HUES48 (cell line): ENCODE measurements around the gene RAD50.

ENCODE experiments used
- H3K27ac ChIP-seq: one replicate; pipeline ENCODE4 v1.7.0; 2013; ENCODE audit warnings: low read depth, low read length, inconsistent platforms
- H3K27me3 ChIP-seq: 2 replicates; pipeline ENCODE4 v1.6.1; 2013; ENCODE audit warnings: mild to moderate bottlenecking, low read length; ENCODE audit not compliant: control insufficient read depth, insufficient read depth
- H3K36me3 ChIP-seq: 2 replicates; pipeline ENCODE4 v1.6.1; 2013; ENCODE audit warnings: low read length; ENCODE audit not compliant: control insufficient read depth, insufficient read depth
- H3K4me1 ChIP-seq: 2 replicates; pipeline ENCODE4 v1.6.1; 2013; ENCODE audit warnings: mild to moderate bottlenecking, low read length; ENCODE audit not compliant: control insufficient read depth, insufficient read depth
- H3K4me3 ChIP-seq: 2 replicates; pipeline ENCODE4 v1.5.1; 2013; ENCODE audit warnings: mild to moderate bottlenecking, low read depth, low read length
- H3K9ac ChIP-seq: 2 replicates; pipeline ENCODE4 v1.6.1; 2013; ENCODE audit warnings: mild to moderate bottlenecking, low read depth, low read length, moderate library complexity
- H3K9me3 ChIP-seq: 2 replicates; pipeline ENCODE4 v1.6.1; 2013; ENCODE audit warnings: low read length; ENCODE audit not compliant: control insufficient read depth, insufficient read depth

Gene RAD50

GRCh38 chr5:132653716-132654115 lies 96.9 kb downstream of the RAD50 start:
- Histone ChIP-seq H3K27me3 (peaks cover 39% of the 10 kb centered on the region), H3K9me3 (no peaks in the 10 kb centered on the region), H3K27ac (no peak overlapping the region), H3K4me1 (peaks cover 7% of the 10 kb centered on the region; the same call in 1 of the 2 replicates), H3K36me3 (no peaks in the 10 kb centered on the region), H3K4me3 (no peak overlapping the region), H3K9ac (no peak overlapping the region)

- H3K4me3 ChIP-seq, result peak overlapping the region; percentile 53
- no peak overlapping the region for H3K9ac ChIP-seq
- H3K4me1 ChIP-seq, result peaks cover 7% of the 10 kb centered on the region; the same call in 1 of the 2 replicates
- no peak overlapping the region for H3K27ac ChIP-seq
- peaks cover 39% of the 10 kb centered on the region for H3K27me3 ChIP-seq
- H3K36me3 ChIP-seq, result no peaks in the 10 kb centered on the region
- no peaks in the 10 kb centered on the region for H3K9me3 ChIP-seq
These were observed 99.3 kb downstream of the RAD50 start for GRCh38 chr5:132655821-132656773.

- no peak overlapping the region for H3K27ac ChIP-seq
These were observed 100.1 kb downstream of the RAD50 start for GRCh38 chr5:132656774-132657355.

GRCh38 chr5:132657676-132658380 lies 101.1 kb downstream of the RAD50 start, which contains the start of gene IL13:
IL13 (plus strand) TSS chr5:132658173; CDS start chr5:132658187, 14 bp downstream.
- peaks cover 7% of the 10 kb centered on the region; the same call in 1 of the 2 replicates for H3K4me1 ChIP-seq
- H3K27me3 ChIP-seq, result peaks cover 39% of the 10 kb centered on the region
- H3K36me3 ChIP-seq, result no peaks in the 10 kb centered on the region
- H3K9me3 ChIP-seq, result no peaks in the 10 kb centered on the region
- H3K4me3 ChIP-seq, result no peak within 1 kb of the TSS
- no peak within 1 kb of the TSS for H3K9ac ChIP-seq
- H3K27ac ChIP-seq, result no peak within 1 kb of the TSS

More at GRCh38 chr5:132656774-132657355, 100.1 kb downstream of the RAD50 start:
- no peak overlapping the region for H3K9ac ChIP-seq
- H3K4me1 ChIP-seq, result peaks cover 7% of the 10 kb centered on the region; the same call in 1 of the 2 replicates
- H3K27me3 ChIP-seq, result peaks cover 39% of the 10 kb centered on the region
- peak overlapping the region; percentile 53; the same call in 1 of the 2 replicates for H3K4me3 ChIP-seq
- H3K36me3 ChIP-seq, result no peaks in the 10 kb centered on the region
- H3K9me3 ChIP-seq, result no peaks in the 10 kb centered on the region

GRCh38 chr5:132658381-132659302 lies 101.9 kb downstream of the RAD50 start:
- Histone ChIP-seq H3K27me3 (peaks cover 39% of the 10 kb centered on the region), H3K9ac (no peak overlapping the region), H3K9me3 (no peaks in the 10 kb centered on the region), H3K36me3 (no peaks in the 10 kb centered on the region), H3K4me3 (no peak overlapping the region), H3K27ac (no peak overlapping the region), H3K4me1 (peaks cover 7% of the 10 kb centered on the region; the same call in 1 of the 2 replicates)

- Histone ChIP-seq H3K4me3 (no peak overlapping the region), H3K36me3 (no peaks in the 10 kb centered on the region), H3K4me1 (peaks cover 7% of the 10 kb centered on the region; the same call in 1 of the 2 replicates), H3K27ac (no peak overlapping the region), H3K9me3 (no peaks in the 10 kb centered on the region), H3K27me3 (peaks cover 30% of the 10 kb centered on the region), H3K9ac (no peak overlapping the region)
These were observed 103.1 kb downstream of the RAD50 start for GRCh38 chr5:132659598-132660493.

- no peak overlapping the region for H3K27ac ChIP-seq
- H3K27me3 ChIP-seq, result peaks cover 14% of the 10 kb centered on the region
- H3K36me3 ChIP-seq, result no peaks in the 10 kb centered on the region
- no peaks in the 10 kb centered on the region for H3K4me1 ChIP-seq
- H3K4me3 ChIP-seq, result no peak overlapping the region
- H3K9me3 ChIP-seq, result no peaks in the 10 kb centered on the region
- no peak overlapping the region for H3K9ac ChIP-seq
These were observed 104.6 kb downstream of the RAD50 start for GRCh38 chr5:132661231-132662003.

- Histone ChIP-seq H3K36me3 (no peaks in the 10 kb centered on the region), H3K27me3 (peaks cover 8% of the 10 kb centered on the region), H3K27ac (no peak overlapping the region), H3K9me3 (no peaks in the 10 kb centered on the region), H3K4me1 (no peaks in the 10 kb centered on the region), H3K4me3 (no peak overlapping the region), H3K9ac (no peak overlapping the region)
These were observed 105.2 kb downstream of the RAD50 start for GRCh38 chr5:132662004-132662401.
